HG03439 (cell line): Measurements from ENCODE around the gene GAS6.

ENCODE experiments used
- ATAC-seq: cut with Tn5 transposase; IDR thresholded peaks from one replicate; pipeline ENCODE4 v1.9.1; 2021; ENCODE audit warnings: mild to moderate bottlenecking, moderate library complexity; ENCODE audit not compliant: unreplicated experiment

GAS6 gene

DNA sequence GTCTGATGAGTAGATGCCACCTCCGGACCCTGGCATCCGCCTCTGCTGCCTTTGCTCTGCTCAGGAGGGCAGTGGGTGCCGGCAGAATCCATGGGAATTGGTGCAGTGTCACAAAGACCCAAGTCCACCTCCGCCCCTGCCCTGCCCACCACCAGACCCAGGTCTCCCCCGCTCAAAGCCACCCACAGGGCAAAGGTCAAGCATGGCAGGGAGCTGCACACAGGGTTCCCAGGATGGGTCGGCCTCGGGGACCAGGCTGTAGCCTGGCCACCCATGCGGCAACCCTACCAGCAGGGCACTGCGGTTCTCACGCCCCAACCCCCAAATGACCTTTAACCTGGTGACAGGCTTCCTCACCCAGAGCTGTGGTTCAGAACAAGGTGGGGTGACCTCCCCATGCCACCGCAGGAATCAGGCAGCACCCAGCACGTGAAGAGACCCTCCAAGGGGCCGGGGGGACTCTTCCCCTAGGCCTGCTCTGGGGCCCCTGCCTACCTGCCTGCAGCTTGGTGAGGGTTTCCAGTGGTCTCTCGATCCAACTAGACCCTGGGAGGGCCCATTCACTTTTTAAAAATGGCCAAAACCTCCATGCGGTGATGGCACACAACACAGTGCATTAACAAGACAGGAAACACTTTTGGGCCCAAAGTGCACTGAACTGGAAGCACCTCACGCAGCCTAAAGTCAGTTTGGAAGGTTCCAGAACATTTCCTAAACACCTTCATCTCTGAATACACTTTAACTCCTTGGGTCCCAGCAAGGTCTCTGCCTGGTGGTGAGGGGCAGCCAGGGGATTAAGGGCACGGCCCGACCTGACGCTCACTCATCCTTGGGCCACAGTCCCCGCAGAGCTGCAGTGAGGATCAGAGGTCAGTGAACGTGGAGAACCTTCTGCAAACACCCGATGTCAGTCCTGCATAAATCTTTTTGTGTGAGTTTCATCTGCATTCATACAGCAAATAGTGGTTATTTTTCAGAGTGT is 11.0 kb downstream of the GAS6 start:
- ATAC-seq = no peak

DNA sequence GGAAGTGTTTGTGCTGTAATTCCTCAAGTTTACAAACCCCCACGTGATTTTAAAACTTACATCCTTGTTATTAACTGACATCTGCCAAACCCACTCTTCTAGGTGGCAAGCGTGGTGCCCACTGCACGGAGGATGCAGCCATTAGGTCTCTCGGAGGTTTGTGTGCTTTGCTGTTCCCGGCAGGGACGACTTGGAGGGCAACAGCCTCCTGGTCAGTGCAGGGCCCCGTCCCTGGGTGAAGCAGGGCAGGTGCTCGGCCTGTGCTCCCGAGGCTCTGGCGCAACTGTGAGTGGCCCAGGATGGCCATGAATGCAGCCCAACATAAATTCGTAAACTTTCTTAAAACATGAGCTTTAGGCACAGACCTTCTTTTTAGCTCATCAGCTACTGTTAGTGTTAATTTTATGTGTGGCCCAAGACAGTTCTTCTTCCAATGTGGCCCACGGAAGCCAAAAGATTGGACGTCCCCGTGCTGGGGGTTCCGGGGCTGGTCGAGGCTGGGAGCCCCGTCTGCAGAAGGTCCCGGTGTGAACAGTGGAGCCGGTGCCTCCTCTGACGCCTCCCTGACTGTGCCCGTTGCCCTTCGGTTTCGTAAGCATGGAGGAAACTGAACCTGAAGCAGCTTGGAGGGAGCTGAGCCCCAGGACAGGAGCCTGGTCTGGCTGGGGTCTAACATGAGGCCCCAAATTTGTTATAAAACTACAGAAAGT is 11.9 kb downstream of the GAS6 start:
- ATAC-seq = no peak

DNA sequence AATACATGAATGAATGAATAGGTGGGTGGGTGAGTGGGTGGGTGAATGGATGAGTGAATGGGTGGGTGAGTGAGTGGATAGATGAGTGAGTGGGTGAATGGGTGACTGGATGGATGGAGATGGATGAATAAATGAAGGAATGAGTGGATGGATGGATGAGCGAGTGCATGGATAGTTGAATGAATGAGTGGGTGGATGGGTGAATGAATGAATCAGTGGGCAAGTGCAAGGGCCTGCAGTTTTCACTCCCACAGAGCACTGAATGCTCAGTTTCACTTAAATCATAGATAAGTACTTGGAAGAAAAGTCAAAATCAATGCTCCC is 12.4 kb downstream of the GAS6 start:
- no peak for ATAC-seq

DNA sequence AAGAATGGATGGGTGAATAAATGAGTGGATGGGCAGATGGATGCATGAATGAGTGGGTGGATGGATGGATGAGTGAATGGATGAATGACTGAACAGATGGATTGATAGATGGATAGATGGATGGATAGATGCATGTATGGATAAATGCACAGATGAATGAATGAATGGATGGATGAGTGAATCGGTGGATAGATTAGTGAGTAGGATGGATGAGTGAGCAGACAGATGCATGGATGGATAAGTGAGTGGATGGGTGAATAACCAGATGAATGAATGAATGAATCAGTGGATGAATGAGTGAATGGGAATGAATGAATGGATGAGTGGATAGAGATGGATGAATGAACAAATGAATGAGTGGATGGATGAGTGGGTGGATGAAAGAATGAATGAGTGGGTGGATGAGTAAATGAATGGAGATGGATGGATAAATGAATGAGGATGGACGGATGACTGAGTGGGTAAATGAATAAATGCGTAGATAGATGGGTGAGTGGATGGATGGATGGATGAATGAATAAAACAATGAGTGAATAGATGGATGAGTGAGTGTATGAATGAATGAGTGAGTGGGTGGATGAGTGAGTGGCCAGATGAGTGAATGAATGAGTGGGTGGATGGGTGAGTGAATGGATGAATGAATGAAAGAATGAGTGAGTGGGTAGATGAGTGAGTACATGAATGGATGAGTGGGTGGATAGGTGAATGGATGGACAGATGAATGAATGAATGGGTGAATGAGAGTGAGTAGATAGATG is 13.0 kb downstream of the GAS6 start:
- ATAC-seq = no peak

DNA sequence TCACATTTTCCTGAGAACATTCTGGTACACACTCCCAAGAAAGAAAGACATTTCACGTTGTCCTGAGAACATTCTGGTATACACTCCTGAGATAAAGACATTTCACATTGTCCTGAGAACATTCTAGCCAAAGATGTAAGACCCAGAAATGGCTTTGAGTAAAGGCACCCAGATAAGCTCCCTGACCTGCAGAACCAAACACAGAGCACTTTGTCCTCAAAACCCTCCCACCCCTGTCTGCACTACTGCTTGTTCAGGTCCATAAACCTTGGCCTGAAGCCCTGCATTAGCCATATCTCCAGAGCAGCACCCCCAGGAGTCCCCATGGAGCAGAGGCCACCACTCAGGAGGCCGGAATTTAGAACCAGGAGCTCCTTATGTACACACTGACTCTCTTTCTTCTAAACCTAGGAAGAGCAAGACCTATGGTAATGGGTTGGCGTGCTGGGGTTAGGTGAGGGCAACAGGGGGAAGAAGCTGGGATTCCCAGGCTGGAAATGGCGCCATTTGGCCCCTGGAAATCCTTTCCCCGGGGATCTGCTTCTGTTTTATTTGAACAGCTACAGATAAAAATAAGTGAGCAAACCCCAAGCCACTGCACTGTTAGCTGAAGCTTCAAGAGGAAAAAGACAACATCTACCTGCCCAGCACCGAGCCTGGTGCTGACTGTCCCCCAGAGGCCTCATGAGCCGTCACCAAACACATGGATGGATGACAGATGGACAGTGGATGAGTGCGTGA is 13.7 kb downstream of the GAS6 start:
- no peak for ATAC-seq

DNA sequence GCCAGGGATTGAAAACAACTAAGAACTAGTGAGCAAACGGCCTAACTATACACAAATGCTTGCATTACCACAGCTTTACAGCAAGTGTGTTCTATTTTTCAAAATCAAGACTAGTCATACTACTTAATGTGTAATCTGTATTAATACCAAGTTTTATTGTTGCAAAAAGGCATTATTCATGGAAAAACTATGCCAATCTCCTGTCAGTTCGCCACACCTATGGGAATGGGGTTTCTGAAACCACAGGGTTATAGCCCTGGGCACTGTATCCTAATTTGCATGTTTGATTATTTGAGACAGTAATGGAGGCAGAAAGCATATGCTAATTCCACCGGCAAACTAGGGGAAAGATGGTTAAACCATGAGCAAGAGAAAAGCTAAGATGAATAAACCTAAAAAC is 14.3 kb downstream of the GAS6 start:
- no peak for ATAC-seq

DNA sequence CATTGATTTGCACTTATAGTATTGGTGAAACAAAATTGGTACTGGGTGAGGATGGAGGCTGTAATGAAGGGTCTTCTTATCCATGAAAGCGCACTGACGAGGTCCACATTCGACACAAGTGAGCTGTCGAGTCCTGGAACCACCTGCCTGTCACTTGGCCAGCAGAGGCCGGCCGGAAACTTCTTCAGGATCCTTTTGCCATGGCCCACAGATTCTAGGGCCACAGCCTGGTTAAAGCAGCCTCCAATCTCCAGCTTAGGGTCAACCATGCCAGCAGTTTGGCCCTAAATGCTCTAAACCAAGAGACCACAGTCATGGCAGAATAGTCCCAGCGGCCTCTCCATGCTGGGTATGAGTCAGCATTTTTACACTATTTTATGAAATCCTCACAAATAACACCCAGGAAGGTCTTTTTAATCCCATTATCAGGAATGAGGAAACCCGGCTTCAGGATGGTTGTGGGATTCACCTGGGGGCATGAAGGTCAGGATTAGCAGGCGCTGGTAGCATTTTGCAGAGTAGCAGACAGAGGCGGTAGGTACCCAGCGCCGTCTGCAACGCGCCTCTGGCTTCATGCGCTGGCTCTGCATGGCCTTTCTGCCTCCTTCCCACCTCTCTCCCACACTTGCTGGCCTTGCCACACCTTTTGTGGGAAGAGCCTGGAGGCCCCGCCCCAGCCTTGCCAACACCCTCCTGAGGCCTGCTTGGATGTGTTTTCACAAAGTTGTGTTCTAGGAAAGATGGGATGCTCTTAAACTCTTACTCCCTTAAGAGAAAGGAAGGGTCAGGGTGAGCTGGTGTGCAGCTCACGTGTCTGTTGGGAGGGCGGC is 15.2 kb downstream of the GAS6 start:
- ATAC-seq = no peak

DNA sequence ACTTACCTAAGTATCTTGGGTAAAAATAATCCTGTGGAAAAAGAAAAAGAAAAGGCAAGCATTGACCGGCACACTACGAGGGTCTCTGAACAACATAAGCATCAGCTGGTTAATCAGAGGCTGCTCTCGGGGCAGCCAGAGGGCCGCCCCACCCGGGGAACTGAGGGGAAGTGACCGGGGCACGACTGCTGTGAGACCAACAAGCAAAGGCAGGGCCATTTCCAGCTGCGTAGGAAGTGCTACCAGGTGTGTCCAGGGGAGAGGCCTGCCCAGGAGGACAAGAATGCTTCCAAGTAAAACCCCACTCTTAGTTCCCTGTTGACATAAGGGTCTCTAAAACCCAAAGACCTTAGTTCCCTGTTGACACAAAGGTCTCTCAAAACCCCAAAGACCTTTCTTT is 15.9 kb downstream of the GAS6 start:
- ATAC-seq = no peak

DNA sequence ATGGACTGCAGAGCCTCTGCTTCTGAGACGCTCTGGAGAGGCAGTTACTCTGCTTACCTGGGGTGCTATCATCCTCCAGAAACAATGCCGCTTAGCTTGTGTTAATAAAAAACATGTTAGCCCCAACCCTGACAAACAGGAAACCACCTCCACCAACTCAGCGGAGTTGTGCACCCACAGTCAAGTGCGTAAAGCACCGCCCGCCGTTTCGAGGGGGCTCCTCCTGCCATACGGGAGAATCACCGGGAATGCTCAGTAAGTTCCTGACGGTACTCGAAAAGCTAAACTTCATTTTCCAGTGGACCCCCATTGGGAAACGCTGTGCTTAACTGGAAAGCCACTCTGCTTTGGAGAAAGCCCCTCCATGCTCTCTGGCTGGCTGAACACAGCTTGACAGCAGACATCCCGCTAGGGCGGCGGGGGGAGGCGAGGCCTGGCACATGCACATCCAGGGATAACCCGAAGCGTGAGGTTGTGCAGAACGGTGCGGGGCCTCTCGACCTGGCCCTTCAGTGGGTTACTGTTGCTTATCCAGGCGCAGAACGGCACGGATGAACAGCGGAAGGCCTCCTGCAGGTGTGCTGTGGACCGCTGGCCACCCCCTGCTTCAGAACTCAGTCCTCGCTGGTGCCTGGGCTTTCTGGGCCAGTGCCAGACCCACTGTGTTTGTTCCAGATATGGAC is 17.1 kb downstream of the GAS6 start:
- no peak for ATAC-seq

DNA sequence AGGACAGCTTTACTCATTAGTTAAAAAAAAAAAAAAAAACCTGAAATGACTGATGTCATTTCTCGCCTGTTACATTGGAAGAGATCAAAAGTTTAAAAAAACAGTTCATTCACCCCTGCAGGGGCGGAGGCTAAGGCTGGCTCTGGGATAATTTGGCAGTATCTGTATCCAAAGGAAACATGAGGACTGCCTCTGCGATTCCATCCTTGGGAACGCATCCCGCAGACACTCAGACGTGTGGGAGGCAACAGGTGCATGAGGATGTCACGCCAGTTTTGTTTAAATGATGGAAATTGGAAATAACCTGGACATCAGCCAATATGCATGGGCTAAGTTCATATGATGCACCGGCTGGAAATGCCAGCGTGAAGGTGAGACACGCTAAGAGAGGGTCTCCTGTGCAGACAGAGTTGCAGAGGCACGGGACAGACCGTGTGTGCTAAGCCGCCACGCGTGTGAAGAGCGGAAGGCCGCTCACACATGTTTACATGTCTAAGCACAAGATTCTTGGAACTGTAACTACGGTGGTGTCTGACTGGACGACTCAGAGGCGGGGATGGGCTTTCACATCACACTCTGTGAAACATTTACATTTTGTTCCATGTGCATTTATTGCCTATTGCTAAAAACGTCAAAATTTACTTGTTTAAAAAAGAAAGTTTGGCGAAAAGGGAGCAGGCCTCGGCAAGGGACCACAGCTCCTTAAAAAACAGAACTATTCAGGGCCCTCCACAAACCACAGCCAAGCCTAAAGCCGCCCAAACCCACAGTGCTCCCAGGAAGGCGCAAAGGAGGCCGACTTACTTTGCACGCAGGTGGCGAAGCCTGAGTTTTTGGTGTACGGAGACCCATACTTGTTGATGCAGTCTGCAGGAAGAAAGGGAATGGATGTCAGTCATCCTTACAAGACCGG is 17.9 kb downstream of the GAS6 start:
- ATAC-seq = no peak

DNA sequence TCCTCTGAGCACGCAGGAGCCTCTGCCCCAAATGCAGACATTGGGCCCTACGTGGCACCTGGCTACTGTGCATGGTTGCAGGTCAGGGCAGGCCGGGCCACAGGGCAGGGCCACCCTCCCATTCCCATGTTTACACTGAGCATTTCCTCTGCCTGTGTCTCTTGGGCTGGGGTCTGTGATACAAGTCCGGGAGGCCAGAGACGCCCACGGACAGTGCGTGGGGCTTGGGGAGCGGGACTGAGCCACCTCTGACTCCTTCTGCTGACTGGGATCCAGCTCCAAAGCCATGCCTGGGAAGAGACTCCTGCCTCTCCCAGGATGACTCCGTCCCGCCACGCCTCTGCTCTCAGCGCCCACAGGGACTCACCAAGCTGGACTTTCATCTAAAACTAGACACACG is 18.8 kb downstream of the GAS6 start:
- no peak for ATAC-seq

DNA sequence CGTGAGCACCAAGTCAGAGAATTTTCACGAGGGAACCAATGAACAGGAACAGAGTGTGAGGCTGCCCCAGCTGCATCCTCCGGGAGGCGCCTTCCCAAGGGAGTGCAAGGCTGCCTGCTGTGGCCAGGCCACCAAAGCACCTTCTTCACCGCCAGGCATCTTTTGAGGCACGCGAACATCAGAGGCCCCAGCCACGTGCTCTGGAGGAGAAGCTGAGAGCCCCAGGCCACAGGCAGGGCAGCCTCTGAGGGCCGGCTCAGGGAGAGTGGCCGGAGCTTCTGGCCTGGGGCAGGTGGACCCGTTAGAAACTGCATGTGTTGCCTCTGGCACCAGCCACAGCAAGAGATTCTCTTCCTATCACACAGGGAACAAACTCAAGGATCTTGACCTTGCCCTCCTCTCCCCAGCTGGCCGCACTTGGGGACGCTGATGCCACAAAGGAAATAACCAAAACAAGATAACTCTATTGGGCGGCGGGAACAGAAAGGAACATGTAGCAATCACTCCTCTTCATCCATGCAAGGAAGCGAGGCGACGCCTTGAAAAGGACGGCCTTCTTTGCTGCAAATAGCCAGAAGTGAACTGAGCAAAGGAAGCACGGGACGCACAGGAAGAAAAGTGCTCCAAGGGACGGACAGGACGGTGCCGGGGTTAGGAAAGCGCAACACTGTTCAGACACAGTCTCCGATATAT is 19.9 kb downstream of the GAS6 start:
- no peak for ATAC-seq

DNA sequence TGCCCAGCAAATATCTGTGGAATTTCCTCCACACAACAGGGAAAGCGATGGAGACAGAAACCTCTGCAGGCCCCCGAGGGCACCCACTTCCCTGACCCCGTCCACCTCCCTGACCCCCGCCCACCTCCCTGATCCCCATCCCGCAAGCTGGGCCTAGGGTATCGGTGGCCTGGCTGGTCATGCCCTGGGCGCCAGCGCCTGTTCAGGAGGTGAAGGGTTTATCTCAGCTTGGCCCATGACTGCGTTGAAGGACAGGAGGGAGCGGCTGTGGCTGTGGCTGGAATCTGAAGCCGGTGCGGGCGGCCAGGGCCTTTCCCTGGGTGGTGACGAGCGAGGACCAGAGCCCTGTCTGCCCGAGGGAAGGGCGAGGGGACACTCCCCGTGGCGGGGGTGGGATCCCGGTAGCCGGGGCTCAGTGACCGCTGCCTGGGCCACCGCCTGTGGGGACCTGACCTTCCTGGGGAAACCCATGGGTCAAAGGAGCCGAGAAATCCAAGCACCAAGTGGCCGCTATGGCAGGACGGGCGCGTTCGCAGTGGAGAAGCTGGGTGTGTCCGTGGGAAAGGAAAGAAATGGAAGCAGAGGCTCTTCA is 20.7 kb downstream of the GAS6 start:
- ATAC-seq = no peak

DNA sequence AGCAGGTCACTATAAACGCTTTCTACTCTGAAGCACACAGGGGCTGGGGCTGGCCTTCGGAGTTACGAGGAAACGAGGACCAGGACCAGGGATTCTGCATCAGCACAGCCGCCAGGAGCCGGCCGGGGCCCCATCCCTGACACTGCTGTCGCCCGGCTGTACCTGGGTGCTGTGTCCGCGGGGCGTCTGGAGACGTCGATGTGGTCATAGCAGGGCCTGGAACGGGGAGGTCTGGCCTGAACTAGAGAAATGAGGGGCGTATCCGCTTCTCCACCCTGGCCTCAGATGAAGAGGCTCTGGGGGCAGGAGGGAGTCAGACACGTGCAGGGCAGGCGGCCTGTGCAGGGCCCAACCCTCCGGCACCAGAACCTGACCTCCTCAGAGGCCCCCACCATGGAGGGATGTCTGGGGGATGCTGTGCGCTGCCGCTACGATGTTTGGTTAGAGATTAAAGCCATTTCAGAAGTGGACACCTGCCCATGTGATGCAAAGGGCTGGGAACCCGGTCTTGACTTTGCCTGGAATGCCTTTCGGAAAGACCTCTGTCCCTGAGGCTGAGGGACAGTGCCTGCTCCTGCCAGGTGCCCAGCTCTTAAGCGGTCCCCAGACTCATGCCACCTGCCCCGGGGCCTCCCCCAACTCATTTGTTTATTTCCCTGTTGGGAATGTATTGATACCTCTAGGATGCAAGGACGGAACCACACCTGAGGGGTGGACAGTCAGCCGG is 21.4 kb downstream of the GAS6 start:
- ATAC-seq = no peak

DNA sequence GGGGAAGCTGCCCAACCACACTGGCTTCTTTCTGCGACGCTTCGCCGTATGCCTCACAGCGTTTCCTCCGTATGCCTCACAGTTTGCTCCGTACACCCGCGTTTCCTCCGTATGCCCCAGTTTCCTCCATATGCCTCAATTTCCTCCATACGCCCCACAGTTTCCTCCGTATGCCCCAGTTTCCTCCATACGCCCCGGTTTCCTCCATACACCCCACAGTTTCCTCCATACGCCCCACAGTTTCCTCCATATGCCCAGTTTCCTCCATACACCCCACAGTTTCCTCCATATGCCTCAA is 22.6 kb downstream of the GAS6 start:
- no peak for ATAC-seq

DNA sequence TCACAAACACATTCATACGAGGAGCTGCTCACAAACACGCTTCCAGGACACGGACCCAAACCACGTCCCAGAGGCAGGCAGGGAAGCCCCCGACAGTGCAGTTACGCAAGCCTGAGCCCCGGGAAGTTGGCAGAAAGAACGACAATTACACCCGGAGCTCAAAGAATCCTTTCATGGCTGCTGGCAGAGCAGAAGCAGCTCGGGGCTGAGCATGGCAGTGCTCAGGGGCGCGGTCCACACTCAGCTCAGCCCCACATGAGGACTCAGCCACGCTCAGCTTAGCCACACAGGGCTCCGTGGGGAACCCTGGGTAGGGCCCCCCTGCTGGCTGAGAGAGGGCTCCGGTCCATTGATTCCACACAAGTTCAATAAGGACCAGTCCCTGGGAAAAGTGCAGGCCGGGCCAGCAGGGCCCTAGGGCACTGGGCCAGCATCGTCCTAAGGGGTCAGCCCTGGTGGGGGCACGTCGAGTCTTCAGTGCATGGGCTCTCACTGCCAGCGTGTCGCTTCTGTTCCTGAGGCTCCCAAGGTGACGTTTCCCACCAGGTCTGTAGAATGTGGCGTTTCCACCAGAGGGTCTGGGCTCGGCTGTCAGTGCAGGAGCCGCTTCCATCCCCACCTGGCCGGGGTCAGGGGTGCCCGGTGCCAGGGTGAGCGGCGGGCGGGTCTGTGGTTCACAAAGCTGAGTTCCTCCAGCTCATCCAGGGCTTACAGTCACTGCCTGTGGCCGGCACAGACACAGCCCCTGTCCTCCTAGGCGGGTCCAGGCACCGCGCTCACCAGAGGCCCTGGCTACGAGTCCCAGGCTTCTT is 23.1 kb downstream of the GAS6 start:
- no peak for ATAC-seq
